HCT116 (cell line): ENCODE measurements around the gene IL15. TPM values are rescaled to one million over a fixed set of nuclear protein-coding genes. Genes with fewer than 3 reads are reported as not detected.
A peak's percentile ranks its signal among the peaks of the same experiment; 100 is the strongest.

Source experiments
- ATAC-seq: fragments of 200-7000 bp; cut with Tn5 transposase; 2 replicates; pipeline ENCODE4 v1.9.1; 2020; ENCODE audit warnings: mild to moderate bottlenecking, moderate library complexity
- BruUV-seq: library from RNA; stranded (reverse); fragments of 400-500 nt; replicated peaks from 2 replicates; lab custom pipeline; 2021; lab: Mats Ljungman, UMichigan
- CTCF ChIA-PET: fragments of 300-600 bp; sonication (Branson Sonifier 250); formaldehyde crosslinking; loops from one replicate; lab custom pipeline; 2021; ENCODE audit warnings: antibody characterized with exemption; lab: Charles Lee
- POLR2A ChIA-PET: fragments of 300-600, 350-600 bp; sonication (Branson Sonifier 250); formaldehyde crosslinking; loops from one replicate; lab custom pipeline; 2021; ENCODE audit warnings: antibody characterized with exemption; lab: Charles Lee
- RAD21 ChIA-PET, 2 experiments: fragments of 300-600 bp; sonication (Branson Sonifier 250); formaldehyde crosslinking; loops; one replicate each; lab custom pipeline; 2023; ENCODE audit warnings: low total read pairs in 2 of 2; ENCODE audit not compliant: uncharacterized antibody in 2 of 2, unreplicated experiment in 2 of 2, low non-redundant PET in 1 of 2; lab: Charles Lee
- DNase-seq: peaks from one replicate; pipeline ENCODE4 v3.0.0-alpha.2; 2010; ENCODE audit warnings: low read depth, low spot score
- H2AFZ ChIP-seq: fragments of 200-600 bp; shearing (Covaris generic), sonication (generic); 2 replicates; pipeline ENCODE4 v1.6.1; 2017; ENCODE audit warnings: low read depth, mixed run types, mixed read lengths, antibody characterized with exemption, low read length; ENCODE audit not compliant: poor library complexity, severe bottlenecking
- H3K27ac ChIP-seq: 2 replicates; pipeline ENCODE4 v1.5.1; 2012; ENCODE audit warnings: low read depth, low read length
- H3K27me3 ChIP-seq: fragments of 200-600 bp; sonication (generic); 2 replicates; pipeline ENCODE4 v1.6.1; 2016; ENCODE audit warnings: mixed run types, low read length, mixed read lengths; ENCODE audit not compliant: insufficient read depth
- H3K36me3 ChIP-seq, 2 experiments: fragments of 200-500 bp in 1 of 2; fragments of 200-600 bp in 1 of 2; sonication (Bioruptor generic) in 1 of 2; sonication (generic) in 1 of 2; 2 replicates each; pipeline versions ENCODE4 v1.5.1 to v1.6.1; 2014 to 2016; ENCODE audit warnings: low read length in 2 of 2, inconsistent platforms in 1 of 2, mixed read lengths in 1 of 2, mixed run types in 1 of 2; ENCODE audit not compliant: insufficient read depth in 2 of 2, control insufficient read depth in 1 of 2
- H3K4me1 ChIP-seq, 2 experiments: fragments of 200-600 bp in 1 of 2; sonication (generic) in 1 of 2; 2 replicates each; pipeline versions ENCODE4 v1.5.1 to v1.6.1; 2012 to 2017; ENCODE audit warnings: low read length in 2 of 2, inconsistent platforms in 1 of 2, mild to moderate bottlenecking in 1 of 2, mixed read lengths in 1 of 2, mixed run types in 1 of 2, moderate library complexity in 1 of 2; ENCODE audit not compliant: insufficient read depth in 2 of 2, control insufficient read depth in 1 of 2
- H3K4me2 ChIP-seq: fragments of 200-600 bp; sonication (generic); 2 replicates; pipeline ENCODE4 v1.6.1; 2017; ENCODE audit warnings: mixed run types, low read length, mixed read lengths
- H3K4me3 ChIP-seq, 2 experiments: fragments of 200-600 bp in 1 of 2; sonication (generic) in 1 of 2; replicated peaks in 1 of 2; 2 replicates each; pipeline ENCODE4 v1.5.1; 2011 to 2016; ENCODE audit warnings: low read length in 2 of 2, control low read depth in 1 of 2, low read depth in 1 of 2, mild to moderate bottlenecking in 1 of 2, mixed read lengths in 1 of 2, mixed run types in 1 of 2
- H3K79me2 ChIP-seq: fragments of 200-600 bp; sonication (generic); 2 replicates; pipeline ENCODE4 v1.6.1; 2017; ENCODE audit warnings: mild to moderate bottlenecking, mixed run types, low read length, moderate library complexity, mixed read lengths; ENCODE audit not compliant: insufficient read depth
- H3K9ac ChIP-seq: fragments of 200-600 bp; sonication (generic); 2 replicates; pipeline ENCODE4 v1.6.1; 2016; ENCODE audit warnings: low read length, mixed read lengths
- H3K9me2 ChIP-seq: fragments of 200-600 bp; sonication (generic), shearing (Covaris generic); 2 replicates; pipeline ENCODE4 v1.6.1; 2017; ENCODE audit warnings: mixed run types, mild to moderate bottlenecking, moderate library complexity; ENCODE audit not compliant: insufficient read depth
- H3K9me3 ChIP-seq, 2 experiments: fragments of 200-500 bp in 1 of 2; fragments of 200-600 bp in 1 of 2; sonication (Bioruptor generic) in 1 of 2; sonication (generic) in 1 of 2; 2 replicates each; pipeline ENCODE4 v1.6.1; 2014 to 2017; ENCODE audit warnings: low read length in 2 of 2, mixed read lengths in 2 of 2, inconsistent platforms in 1 of 2, low read depth in 1 of 2, mild to moderate bottlenecking in 1 of 2, mixed run types in 1 of 2, moderate library complexity in 1 of 2; ENCODE audit not compliant: control insufficient read depth in 1 of 2, insufficient read depth in 1 of 2
- H4K20me1 ChIP-seq: fragments of 200-600 bp; sonication (generic), shearing (Covaris generic); 2 replicates; pipeline ENCODE4 v1.6.1; 2017; ENCODE audit warnings: mixed run types, mild to moderate bottlenecking, moderate library complexity; ENCODE audit not compliant: insufficient read depth
- CBX3 ChIP-seq: IDR thresholded peaks from 2 replicates; pipeline ENCODE4 v1.6.1; 2012; ENCODE audit warnings: low read depth
- CEBPB ChIP-seq: IDR thresholded peaks from 2 replicates; pipeline ENCODE4 v1.6.1; 2012; ENCODE audit warnings: low read depth
- EGR1 ChIP-seq: IDR thresholded peaks from 2 replicates; pipeline ENCODE4 v1.6.1; 2012; ENCODE audit warnings: low read depth
- ELF1 ChIP-seq: IDR thresholded peaks from 2 replicates; pipeline ENCODE4 v1.6.1; 2012; ENCODE audit warnings: low read depth, borderline replicate concordance
- EZH2 ChIP-seq: fragments of 200-600 bp; sonication (generic); IDR thresholded peaks from 2 replicates; pipeline ENCODE4 v1.6.1; 2017; ENCODE audit warnings: antibody characterized with exemption, mixed run types
- EZH2phosphoT487 ChIP-seq: fragments of 200-600 bp; IDR thresholded peaks from 2 replicates; pipeline ENCODE4 v1.6.1; 2018; ENCODE audit warnings: antibody characterized with exemption, borderline replicate concordance
- FOSL1 ChIP-seq: IDR thresholded peaks from 2 replicates; pipeline ENCODE4 v1.6.1; 2012; ENCODE audit warnings: low read depth
- JUND ChIP-seq: IDR thresholded peaks from 2 replicates; pipeline ENCODE4 v1.6.1; 2012
- RAD21 ChIP-seq: IDR thresholded peaks from 2 replicates; pipeline ENCODE4 v1.6.1; 2012; ENCODE audit warnings: low read depth, mild to moderate bottlenecking
- SIN3A ChIP-seq: IDR thresholded peaks from 2 replicates; pipeline ENCODE4 v1.6.1; 2012; ENCODE audit warnings: low read depth
- SP1 ChIP-seq: IDR thresholded peaks from 2 replicates; pipeline ENCODE4 v1.6.1; 2012; ENCODE audit warnings: low read depth
- SRF ChIP-seq: IDR thresholded peaks from 2 replicates; pipeline ENCODE4 v1.6.1; 2012; ENCODE audit warnings: low read depth
- YY1 ChIP-seq: IDR thresholded peaks from 2 replicates; pipeline ENCODE4 v1.6.1; 2011; ENCODE audit warnings: low read length, low read depth, moderate library complexity, mild to moderate bottlenecking; ENCODE audit not compliant: insufficient replicate concordance; ENCODE audit errors: extremely low read depth
- ZFX ChIP-seq: fragments of 450-650 bp; IDR thresholded peaks from 2 replicates; pipeline ENCODE4 v1.6.1; 2017
- ZNF274 ChIP-seq: fragments of 200-500 bp; sonication (Bioruptor generic); IDR thresholded peaks from 2 replicates; pipeline ENCODE4 v1.6.1; 2014; ENCODE audit warnings: mild to moderate bottlenecking, low read depth, low read length, inconsistent platforms
- intact Hi-C: fragments of 100-400 bp; cut with micrococcal nuclease; formaldehyde crosslinking; loops from 2 replicates; pipeline ENCODE4 v1.10.0; 2022
- total RNA-seq: library from RNA; stranded (reverse); gene quantifications from one replicate; pipeline ENCODE4 v1.2.1, GENCODE V29; 2021; ENCODE audit not compliant: unreplicated experiment
- TF ChIP-seq, protein P1 (sequence below), 3 experiments: fragments of 200-600 bp in 1 of 3; sonication (generic) in 1 of 3; IDR thresholded peaks in 2 of 3; conservative IDR thresholded peaks in 1 of 3; 2 replicates each; pipeline ENCODE4 v1.5.1; 2012 to 2017; ENCODE audit warnings: low read depth in 2 of 3, low read length in 2 of 3, antibody characterized with exemption in 1 of 3, borderline replicate concordance in 1 of 3, control low read depth in 1 of 3, mild to moderate bottlenecking in 1 of 3, mixed read lengths in 1 of 3, mixed run types in 1 of 3, moderate library complexity in 1 of 3; ENCODE audit not compliant: insufficient read depth in 1 of 3
- TF ChIP-seq, protein P2 (sequence below): IDR thresholded peaks from 2 replicates; pipeline ENCODE4 v1.6.1; 2012; ENCODE audit warnings: low read depth
- TF ChIP-seq, protein P3 (sequence below): IDR thresholded peaks from 2 replicates; pipeline ENCODE4 v1.6.1; 2011; ENCODE audit warnings: mild to moderate bottlenecking, low read length, moderate library complexity; ENCODE audit not compliant: insufficient replicate concordance; ENCODE audit errors: extremely low read depth
- TF ChIP-seq, protein P4 (sequence below): IDR thresholded peaks from 2 replicates; pipeline ENCODE4 v1.6.1; 2012
- TF ChIP-seq, protein P5 (sequence below): IDR thresholded peaks from 2 replicates; pipeline ENCODE4 v1.6.1; 2012

The IL15 gene
- total RNA-seq, 1 experiment from 2014 or later, result 1.2 TPM

DNA sequence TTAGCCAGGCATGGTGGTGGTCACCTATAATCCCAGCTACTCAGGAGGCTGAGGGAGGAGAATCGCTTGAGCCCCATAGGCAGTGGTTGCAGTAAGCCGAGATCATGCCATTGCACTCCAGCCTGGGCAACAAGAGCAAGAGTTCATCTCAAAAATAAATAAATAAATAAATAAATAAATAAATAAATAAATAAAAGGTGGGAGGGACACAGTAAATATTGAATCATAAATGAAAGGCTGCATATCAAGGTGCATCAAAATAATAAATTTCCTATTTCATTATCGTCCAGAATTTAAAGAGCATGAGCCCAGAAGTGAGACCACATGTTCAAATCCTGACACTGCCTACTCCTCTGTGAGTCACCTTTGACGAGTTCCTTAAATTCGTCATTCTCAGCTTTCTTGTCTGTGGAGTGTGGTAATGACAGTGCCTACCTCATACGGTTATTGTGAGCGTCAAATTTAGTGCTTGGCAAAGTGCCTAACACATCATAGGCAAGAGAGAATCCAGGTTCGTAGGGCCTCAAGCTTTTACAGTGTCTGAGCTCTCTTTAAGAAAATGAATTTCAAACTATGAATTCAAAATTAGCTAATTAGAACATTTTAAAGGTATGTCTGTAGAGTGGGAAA, 49.9 kb downstream of the IL15 start:
- Histone ChIP-seq H4K20me1 (no peaks in the 10 kb centered on the region), H3K79me2 (no peaks in the 10 kb centered on the region), H3K9me2 (no peaks in the 10 kb centered on the region), H3K36me3 (no peaks in the 10 kb centered on the region), H3K27ac (no peak overlapping the region), H3K4me1 (peaks cover 8 to 12% of the 10 kb centered on the region in 2 experiments), H3K4me2 (peak overlapping the region; percentile 44), H3K4me3 (no peak overlapping the region), H3K9ac (no peak overlapping the region), H3K27me3 (no peaks in the 10 kb centered on the region), H3K9me3 (no peaks in the 10 kb centered on the region), H2AFZ (peak overlapping the region; percentile 65)
- no TSS peak for BruUV-seq
- CTCF ChIA-PET, result no interaction called here
- intact Hi-C loops, result no loop called here
- POLR2A ChIA-PET, result no interaction called here
- RAD21 ChIA-PET, result no interaction called here
- peak; percentile 65; the same call in 1 of the 2 replicates for ATAC-seq
- DNase-seq, result peak; percentile 67
- TF ChIP-seq, protein P1, sequence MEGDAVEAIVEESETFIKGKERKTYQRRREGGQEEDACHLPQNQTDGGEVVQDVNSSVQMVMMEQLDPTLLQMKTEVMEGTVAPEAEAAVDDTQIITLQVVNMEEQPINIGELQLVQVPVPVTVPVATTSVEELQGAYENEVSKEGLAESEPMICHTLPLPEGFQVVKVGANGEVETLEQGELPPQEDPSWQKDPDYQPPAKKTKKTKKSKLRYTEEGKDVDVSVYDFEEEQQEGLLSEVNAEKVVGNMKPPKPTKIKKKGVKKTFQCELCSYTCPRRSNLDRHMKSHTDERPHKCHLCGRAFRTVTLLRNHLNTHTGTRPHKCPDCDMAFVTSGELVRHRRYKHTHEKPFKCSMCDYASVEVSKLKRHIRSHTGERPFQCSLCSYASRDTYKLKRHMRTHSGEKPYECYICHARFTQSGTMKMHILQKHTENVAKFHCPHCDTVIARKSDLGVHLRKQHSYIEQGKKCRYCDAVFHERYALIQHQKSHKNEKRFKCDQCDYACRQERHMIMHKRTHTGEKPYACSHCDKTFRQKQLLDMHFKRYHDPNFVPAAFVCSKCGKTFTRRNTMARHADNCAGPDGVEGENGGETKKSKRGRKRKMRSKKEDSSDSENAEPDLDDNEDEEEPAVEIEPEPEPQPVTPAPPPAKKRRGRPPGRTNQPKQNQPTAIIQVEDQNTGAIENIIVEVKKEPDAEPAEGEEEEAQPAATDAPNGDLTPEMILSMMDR (IDR thresholded peaks at IDR 0.05 in 2 of 3, conservative IDR thresholded peaks at IDR 0.05 in 1 of 3; ENCODE audit: borderline replicate concordance in 1 of 3, insufficient read depth in 1 of 3, low read depth in 2 of 3, low read length in 2 of 3), result no peak
- no peak for TF ChIP-seq RAD21
- no peak for TF ChIP-seq SIN3A
- TF ChIP-seq, protein P2, sequence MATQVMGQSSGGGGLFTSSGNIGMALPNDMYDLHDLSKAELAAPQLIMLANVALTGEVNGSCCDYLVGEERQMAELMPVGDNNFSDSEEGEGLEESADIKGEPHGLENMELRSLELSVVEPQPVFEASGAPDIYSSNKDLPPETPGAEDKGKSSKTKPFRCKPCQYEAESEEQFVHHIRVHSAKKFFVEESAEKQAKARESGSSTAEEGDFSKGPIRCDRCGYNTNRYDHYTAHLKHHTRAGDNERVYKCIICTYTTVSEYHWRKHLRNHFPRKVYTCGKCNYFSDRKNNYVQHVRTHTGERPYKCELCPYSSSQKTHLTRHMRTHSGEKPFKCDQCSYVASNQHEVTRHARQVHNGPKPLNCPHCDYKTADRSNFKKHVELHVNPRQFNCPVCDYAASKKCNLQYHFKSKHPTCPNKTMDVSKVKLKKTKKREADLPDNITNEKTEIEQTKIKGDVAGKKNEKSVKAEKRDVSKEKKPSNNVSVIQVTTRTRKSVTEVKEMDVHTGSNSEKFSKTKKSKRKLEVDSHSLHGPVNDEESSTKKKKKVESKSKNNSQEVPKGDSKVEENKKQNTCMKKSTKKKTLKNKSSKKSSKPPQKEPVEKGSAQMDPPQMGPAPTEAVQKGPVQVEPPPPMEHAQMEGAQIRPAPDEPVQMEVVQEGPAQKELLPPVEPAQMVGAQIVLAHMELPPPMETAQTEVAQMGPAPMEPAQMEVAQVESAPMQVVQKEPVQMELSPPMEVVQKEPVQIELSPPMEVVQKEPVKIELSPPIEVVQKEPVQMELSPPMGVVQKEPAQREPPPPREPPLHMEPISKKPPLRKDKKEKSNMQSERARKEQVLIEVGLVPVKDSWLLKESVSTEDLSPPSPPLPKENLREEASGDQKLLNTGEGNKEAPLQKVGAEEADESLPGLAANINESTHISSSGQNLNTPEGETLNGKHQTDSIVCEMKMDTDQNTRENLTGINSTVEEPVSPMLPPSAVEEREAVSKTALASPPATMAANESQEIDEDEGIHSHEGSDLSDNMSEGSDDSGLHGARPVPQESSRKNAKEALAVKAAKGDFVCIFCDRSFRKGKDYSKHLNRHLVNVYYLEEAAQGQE, result no peak
- TF ChIP-seq ZNF274, result no peak
- TF ChIP-seq EGR1, result 0 out of 2 replicates have a peak, but pooled peaks have one; percentile 16
- TF ChIP-seq, protein P3, sequence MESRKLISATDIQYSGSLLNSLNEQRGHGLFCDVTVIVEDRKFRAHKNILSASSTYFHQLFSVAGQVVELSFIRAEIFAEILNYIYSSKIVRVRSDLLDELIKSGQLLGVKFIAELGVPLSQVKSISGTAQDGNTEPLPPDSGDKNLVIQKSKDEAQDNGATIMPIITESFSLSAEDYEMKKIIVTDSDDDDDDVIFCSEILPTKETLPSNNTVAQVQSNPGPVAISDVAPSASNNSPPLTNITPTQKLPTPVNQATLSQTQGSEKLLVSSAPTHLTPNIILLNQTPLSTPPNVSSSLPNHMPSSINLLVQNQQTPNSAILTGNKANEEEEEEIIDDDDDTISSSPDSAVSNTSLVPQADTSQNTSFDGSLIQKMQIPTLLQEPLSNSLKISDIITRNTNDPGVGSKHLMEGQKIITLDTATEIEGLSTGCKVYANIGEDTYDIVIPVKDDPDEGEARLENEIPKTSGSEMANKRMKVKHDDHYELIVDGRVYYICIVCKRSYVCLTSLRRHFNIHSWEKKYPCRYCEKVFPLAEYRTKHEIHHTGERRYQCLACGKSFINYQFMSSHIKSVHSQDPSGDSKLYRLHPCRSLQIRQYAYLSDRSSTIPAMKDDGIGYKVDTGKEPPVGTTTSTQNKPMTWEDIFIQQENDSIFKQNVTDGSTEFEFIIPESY, result no peak
- no peak for TF ChIP-seq ELF1
- peak; percentile 52; the same call in 1 of the 2 replicates for TF ChIP-seq JUND
- no peak for TF ChIP-seq EZH2
- TF ChIP-seq, protein P4, sequence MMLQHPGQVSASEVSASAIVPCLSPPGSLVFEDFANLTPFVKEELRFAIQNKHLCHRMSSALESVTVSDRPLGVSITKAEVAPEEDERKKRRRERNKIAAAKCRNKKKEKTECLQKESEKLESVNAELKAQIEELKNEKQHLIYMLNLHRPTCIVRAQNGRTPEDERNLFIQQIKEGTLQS, result no peak
- TF ChIP-seq YY1, result no peak
- TF ChIP-seq FOSL1, result peak; percentile 58
- no peak for TF ChIP-seq ZFX
- no peak for TF ChIP-seq EZH2phosphoT487
- no peak; the same call in 1 of the 2 replicates for TF ChIP-seq SP1
- TF ChIP-seq SRF, result no peak
- peak; percentile 24; the same call in 1 of the 2 replicates for TF ChIP-seq CEBPB
- TF ChIP-seq CBX3, result peak; percentile 13; the same call in 1 of the 2 replicates
- TF ChIP-seq, protein P5, sequence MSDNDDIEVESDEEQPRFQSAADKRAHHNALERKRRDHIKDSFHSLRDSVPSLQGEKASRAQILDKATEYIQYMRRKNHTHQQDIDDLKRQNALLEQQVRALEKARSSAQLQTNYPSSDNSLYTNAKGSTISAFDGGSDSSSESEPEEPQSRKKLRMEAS, result peak; percentile 73
